ENCODE measurements around the gene NBDY.

GRCh38 chrX:56762220-56762619 is 33.2 kb downstream of the NBDY start:
- TF ChIP-seq CTCF (IDR thresholded peaks at IDR 0.05; ENCODE audit: low read depth, low read length) (no peak), POLR2A (IDR thresholded peaks at IDR 0.05; ENCODE audit: extremely low read depth, insufficient read length) (no peak)

Measured in NB4 (cell line).